GM19372 (cell line): Measurements from ENCODE around the gene BNC2.

Experiments
- ATAC-seq: cut with Tn5 transposase; IDR thresholded peaks from one replicate; pipeline ENCODE4 v1.9.1; 2021; ENCODE audit warnings: mild to moderate bottlenecking, low read depth, moderate library complexity; ENCODE audit not compliant: unreplicated experiment

BNC2 gene

GRCh38 chr9:16396389-16396788 is 474.1 kb downstream of the BNC2 start:
- no peak for ATAC-seq

GRCh38 chr9:16391369-16391768 is 479.1 kb downstream of the BNC2 start:
- ATAC-seq = no peak

DNA sequence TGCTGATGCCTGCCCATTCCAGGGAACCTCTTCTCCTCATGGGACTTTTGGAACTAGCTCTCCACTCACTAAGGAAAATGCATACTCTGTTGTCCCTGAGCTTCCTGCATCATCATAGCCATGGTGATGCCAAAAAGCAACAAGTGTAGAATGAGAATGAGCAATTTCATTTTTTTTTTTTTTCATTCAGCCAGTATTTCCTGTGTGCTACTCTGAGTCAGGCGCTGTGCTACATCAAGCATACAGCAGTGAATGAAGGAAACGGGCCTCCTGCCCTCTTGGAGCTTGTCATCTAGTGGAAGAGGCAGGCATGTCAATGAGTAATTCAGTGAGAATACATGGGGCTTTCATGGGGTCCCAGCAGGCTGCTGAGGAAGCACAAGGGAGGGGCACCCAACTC is 483.1 kb downstream of the BNC2 start:
- no peak for ATAC-seq

DNA sequence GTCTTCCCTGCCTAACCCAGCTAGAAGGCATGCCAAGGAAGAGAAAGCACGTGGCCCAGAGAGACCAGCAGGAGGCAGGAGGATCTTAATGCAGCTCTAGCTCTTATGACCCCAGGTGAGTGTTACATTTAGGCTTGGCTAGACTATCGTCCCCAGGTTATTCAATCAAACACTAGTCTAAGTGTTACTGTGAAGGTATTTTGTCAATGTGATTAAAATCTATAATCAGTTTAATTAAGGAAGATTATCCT is 483.7 kb downstream of the BNC2 start:
- no peak for ATAC-seq

- ATAC-seq = no peak
Observed at GRCh38 chr9:16386007-16386826, 484.3 kb downstream of the BNC2 start.

DNA sequence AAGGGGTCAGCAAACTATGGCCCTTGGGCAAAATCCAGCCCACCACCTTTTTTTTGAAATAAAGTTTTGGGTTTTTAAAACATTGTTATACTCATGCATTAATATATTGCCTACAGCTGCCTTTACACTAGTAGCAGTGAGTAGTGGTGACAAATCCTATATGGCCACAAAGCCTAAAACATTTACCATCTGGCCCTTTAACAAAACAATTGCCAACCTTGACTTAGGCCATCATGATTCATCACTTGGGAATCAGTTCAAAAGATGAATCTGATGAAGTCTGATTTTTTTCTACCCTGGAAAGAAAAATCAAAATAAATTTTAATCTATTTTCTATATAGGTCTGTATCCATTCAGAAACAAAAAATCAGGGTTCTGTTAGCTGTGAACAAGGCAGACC is 484.9 kb downstream of the BNC2 start:
- no peak for ATAC-seq

DNA sequence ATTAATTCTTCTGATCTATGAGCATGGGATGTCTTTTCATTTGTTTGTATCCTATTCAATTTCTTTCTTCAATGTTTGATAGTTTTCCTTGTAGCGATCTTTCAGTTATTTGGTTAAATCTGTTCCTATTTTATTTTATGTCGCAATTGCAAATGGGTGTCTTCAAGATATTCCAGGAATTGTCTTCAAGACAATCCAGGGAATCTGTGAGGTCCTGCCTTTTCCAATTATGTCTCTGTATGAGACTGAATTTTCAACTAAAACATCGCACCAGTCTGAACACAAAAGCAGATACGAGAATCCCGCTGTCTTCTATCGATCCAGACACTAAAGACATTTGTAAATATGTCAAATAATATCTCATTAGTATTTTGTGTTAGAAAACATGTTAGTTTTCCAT is 485.5 kb downstream of the BNC2 start:
- ATAC-seq = no peak

DNA sequence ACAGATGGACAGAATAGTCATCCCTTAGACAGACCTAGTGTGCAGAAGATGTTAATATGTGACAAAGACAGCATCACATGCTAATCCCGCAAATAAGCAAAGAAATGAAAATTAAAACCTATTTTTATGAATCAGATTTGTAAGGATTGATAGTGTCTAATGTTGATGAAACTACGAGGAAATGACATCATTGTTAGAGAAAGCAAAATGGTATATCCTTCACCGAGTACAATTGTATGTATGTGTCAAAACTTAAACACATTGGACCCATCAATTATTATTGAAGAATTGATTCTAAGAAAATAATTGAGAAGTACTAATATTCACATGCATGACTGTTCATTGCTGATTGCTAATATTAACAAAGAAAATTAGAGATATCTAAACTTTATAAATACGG is 493.2 kb downstream of the BNC2 start:
- no peak for ATAC-seq

GRCh38 chr9:16371306-16371705 is 499.2 kb downstream of the BNC2 start:
- no peak for ATAC-seq

GRCh38 chr9:16370647-16371046 is 499.8 kb downstream of the BNC2 start:
- ATAC-seq = no peak

GRCh38 chr9:16369427-16369826 is 501.0 kb downstream of the BNC2 start:
- ATAC-seq = no peak

DNA sequence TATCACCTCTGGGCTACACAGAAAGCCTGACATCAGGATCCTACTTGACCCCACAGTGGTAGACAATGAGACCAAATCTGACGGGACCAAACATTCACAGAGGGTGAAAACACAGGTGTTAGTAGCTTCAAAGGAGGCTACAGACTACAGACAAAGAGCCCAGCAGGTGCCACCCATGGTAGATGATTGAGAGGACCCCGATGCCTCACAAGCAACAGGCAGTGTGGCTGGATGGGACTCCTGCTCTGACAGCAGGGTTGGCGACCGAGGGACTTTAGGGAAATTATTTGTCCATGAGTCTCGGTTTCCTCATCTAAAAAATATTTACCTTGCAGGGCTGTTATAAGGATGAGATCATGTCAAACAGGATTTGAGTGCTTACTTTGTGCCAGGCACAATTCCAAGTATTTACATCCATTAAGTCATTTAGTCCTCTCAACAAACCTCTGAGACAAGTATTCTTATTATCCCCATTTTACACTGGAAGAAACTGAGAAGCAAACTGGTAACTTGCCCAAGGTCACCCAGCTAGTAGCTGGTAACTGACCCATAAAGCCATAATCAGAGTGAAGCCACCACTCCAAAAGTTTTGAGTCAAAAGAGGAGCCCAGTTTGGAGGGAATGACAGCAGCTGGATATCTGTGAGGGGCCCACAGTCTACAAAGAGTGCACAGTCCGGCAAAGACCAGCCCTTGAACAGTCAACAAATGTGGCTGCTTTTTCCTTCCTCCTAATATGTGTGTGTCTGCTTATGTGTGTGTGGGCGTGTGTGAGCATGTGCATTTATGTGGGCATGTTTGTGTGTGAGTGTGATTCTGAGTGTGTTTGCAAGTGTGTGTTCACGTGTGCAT is 502.0 kb downstream of the BNC2 start:
- ATAC-seq = no peak

GRCh38 chr9:16367605-16368231 is 502.8 kb downstream of the BNC2 start:
- ATAC-seq = no peak

DNA sequence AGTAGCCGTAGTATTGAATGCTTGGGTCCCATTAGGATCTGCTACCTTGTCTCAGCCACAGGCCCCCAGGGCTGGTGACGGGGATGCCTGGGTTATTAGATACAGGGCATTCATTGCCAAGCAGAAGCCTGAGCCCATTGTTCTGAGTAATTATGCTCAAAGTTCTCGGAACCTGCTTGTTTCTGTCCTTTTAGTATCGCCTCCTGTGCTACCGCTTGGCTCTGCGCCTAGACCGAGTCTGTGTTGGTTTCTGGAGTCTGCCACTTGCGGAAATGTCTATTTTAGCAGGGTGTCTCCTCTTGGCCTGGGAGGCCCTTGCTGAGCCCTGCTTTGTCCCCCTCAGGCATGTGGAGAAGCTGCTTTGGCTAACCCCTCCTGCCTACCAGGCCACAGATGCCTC is 506.1 kb downstream of the BNC2 start:
- ATAC-seq = no peak

GRCh38 chr9:16363916-16364315 is 506.6 kb downstream of the BNC2 start:
- no peak for ATAC-seq

DNA sequence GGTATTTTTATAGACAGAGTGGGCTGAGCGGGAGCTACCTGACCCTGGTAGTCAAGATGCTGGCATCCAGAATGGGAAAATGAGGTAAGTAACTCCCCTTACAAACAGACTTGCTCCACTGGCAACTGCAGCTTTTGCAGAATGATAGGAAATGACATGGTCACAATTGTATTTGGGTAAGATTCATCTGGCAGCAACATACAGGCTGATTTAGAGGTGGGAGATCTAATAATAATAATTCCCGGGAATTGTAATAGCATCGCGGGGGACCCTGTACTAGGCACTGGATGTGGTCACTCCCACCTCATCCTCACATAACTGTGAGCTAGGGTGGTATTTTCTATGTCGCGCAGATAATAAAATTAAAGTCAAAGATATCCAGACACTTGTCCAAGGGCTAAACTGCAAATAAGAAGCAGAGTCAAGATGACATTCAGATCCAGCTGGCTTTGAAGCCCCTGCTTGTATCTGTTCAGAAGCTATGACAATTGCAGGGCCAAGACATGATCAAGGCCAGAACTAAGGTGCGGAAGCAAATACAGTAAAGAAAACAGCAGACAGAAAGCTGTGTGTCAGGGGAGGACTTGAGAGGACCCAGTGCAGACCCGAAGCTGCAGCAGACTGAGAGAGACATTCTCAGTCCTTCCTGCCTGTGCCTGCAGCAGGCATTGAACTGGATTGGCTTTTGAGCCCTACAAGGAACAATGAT is 507.2 kb downstream of the BNC2 start:
- no peak for ATAC-seq

GRCh38 chr9:16361939-16362338 is 508.5 kb downstream of the BNC2 start:
- ATAC-seq = no peak

DNA sequence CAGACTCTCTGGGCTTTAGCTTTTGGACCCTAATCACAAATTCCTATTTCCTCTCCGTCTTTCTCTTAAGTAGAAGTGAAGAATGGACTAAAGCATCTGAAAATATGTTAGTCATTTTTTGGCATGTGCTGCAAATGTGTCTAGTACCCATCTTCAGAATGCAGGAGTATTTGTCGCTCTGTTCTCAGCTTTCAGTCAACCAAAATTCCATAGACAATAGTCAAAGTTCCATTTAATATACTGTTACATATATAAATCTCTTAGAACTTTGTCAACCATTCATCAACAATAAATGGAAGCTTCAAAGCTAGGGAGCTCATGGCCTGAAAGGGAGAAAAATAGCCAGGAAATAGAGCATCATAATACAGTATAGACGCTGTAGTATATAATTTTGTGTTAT is 509.4 kb downstream of the BNC2 start:
- no peak for ATAC-seq

GRCh38 chr9:16360247-16360646 is 510.2 kb downstream of the BNC2 start:
- no peak for ATAC-seq
